ENCODE results near the gene GRXCR2.

DNA sequence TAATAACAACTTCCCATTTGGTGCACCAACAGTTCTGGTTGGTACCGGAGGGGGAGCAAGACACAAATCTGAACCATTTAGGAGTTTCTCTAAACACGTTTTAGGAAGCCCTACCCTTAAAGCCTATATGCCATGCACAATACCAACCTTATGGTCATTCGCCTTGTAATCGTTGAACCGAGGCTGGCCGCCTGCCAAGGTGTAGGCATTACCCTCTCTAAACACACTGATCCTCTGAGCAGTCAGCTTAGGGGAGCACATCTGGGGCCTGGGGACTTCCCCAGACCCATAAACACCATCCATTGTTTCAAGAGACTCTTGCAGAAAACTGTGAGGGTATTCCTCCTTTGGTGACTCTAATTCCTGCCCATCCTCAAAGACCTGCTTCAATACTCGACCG, 328 bp downstream of the GRXCR2 start:
- TF ChIP-seq CTCF (IDR thresholded peaks at IDR 0.05): no peak
- no peak for TF ChIP-seq POLR2A (IDR thresholded peaks at IDR 0.05)
- no peak for TF ChIP-seq POLR2AphosphoS5 (IDR thresholded peaks at IDR 0.05)

All from prostate gland (tissue), 2 donors.